ENCODE measurements around the gene DIMT1.

DIMT1 gene

DNA sequence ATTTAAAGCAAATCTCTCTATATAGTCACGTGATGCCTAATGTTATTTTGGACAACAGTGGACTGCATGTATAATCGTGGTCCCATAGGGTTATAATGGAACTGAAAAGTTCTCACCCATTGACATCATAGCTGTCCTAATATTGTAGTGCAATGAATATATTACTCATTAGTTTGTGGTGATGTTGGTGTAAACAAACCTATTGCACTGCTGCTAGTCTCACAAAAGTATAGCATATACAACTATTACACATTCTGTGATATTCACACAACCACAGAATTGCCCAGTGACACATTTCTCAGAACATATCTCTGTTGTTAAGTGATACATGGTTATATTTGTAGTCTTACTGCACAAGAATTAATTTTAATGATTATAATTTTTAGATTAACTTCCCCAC, 46.6 kb upstream of the DIMT1 start:
- ChIA-PET POLR2A (no interaction called here), CTCF (interaction anchor here (0.7 to 1.9 kb wide), 3 partner anchors 10 to 18 kb away, joined by 3 to 10 read pairs (median 3); no protein-coding TSS in a partner anchor)
- Histone ChIP-seq H3K4me1 (ENCODE audit: control insufficient read depth, insufficient read depth, low read length) (no peaks in the 10 kb centered on the region), H3K9me3 (ENCODE audit: control insufficient read depth, insufficient read depth, low read depth, low read length) (no peaks in the 10 kb centered on the region), H3K36me3 (ENCODE audit: control insufficient read depth in 2 of 2, insufficient read depth in 1 of 2, low read length in 2 of 2) (peaks cover 7 to 26% of the 10 kb centered on the region in 2 experiments), H3K4me3 (ENCODE audit: low read depth, low read length) (no peak overlapping the region), H3K27ac (ENCODE audit: extremely low read depth, low read depth, low read length) (no peak overlapping the region)
- TF ChIP-seq ZNF664 (tag by site-specific recombination; IDR thresholded peaks at IDR 0.05) (no peak), ZBTB17 (tag by site-specific recombination; IDR thresholded peaks at IDR 0.05) (no peak), ELK4 (IDR thresholded peaks at IDR 0.05; ENCODE audit: borderline replicate concordance, low read depth, low read length) (no peak), ZBTB6 (tag by site-specific recombination; IDR thresholded peaks at IDR 0.05) (no peak), ZNF626 (tag by site-specific recombination; IDR thresholded peaks at IDR 0.05) (no peak), ZNF416 (tag by site-specific recombination; IDR thresholded peaks at IDR 0.05) (no peak), ZNF266 (tag by site-specific recombination; IDR thresholded peaks at IDR 0.05; ENCODE audit: low read depth) (no peak), YY1 (tag by site-specific recombination; IDR thresholded peaks at IDR 0.05) (no peak), SP3 (tag by site-specific recombination; IDR thresholded peaks at IDR 0.05) (no peak), ZNF830 (tag by site-specific recombination; IDR thresholded peaks at IDR 0.05; ENCODE audit: low read depth) (no peak)
- TF ChIP-seq, protein P1, sequence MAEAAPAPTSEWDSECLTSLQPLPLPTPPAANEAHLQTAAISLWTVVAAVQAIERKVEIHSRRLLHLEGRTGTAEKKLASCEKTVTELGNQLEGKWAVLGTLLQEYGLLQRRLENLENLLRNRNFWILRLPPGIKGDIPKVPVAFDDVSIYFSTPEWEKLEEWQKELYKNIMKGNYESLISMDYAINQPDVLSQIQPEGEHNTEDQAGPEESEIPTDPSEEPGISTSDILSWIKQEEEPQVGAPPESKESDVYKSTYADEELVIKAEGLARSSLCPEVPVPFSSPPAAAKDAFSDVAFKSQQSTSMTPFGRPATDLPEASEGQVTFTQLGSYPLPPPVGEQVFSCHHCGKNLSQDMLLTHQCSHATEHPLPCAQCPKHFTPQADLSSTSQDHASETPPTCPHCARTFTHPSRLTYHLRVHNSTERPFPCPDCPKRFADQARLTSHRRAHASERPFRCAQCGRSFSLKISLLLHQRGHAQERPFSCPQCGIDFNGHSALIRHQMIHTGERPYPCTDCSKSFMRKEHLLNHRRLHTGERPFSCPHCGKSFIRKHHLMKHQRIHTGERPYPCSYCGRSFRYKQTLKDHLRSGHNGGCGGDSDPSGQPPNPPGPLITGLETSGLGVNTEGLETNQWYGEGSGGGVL (tag by site-specific recombination; IDR thresholded peaks at IDR 0.05): no peak
- TF ChIP-seq, protein P2, sequence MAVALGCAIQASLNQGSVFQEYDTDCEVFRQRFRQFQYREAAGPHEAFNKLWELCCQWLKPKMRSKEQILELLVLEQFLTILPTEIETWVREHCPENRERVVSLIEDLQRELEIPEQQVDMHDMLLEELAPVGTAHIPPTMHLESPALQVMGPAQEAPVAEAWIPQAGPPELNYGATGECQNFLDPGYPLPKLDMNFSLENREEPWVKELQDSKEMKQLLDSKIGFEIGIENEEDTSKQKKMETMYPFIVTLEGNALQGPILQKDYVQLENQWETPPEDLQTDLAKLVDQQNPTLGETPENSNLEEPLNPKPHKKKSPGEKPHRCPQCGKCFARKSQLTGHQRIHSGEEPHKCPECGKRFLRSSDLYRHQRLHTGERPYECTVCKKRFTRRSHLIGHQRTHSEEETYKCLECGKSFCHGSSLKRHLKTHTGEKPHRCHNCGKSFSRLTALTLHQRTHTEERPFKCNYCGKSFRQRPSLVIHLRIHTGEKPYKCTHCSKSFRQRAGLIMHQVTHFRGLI (tag by site-specific recombination; IDR thresholded peaks at IDR 0.05): no peak

- POLR2A ChIA-PET: interaction anchor here (1.4 kb wide), 1 partner anchor 45 kb away, joined by 5 read pairs; the partner anchor contains the start of gene DIMT1
- Histone ChIP-seq H3K4me3 (ENCODE audit: low read depth, low read length) (no peak overlapping the region), H3K27ac (ENCODE audit: extremely low read depth, low read depth, low read length) (no peak overlapping the region), H3K4me1 (ENCODE audit: control insufficient read depth, insufficient read depth, low read length) (no peaks in the 10 kb centered on the region), H3K36me3 (ENCODE audit: control insufficient read depth in 2 of 2, insufficient read depth in 1 of 2, low read length in 2 of 2) (peaks cover 7 to 26% of the 10 kb centered on the region in 2 experiments), H3K9me3 (ENCODE audit: control insufficient read depth, insufficient read depth, low read depth, low read length) (no peaks in the 10 kb centered on the region)
- CTCF ChIA-PET: interaction anchor here (0.7 kb wide), 1 partner anchor 11 kb away, joined by 3 read pairs; no protein-coding TSS in a partner anchor
- TF ChIP-seq ZNF121 (tag by site-specific recombination; IDR thresholded peaks at IDR 0.05) (peak; percentile 88), ZFP41 (tag by site-specific recombination; IDR thresholded peaks at IDR 0.05; ENCODE audit: borderline replicate concordance) (no peak)
Observed at GRCh38 chr5:62448528-62448927, 44.8 kb upstream of the DIMT1 start.

- H3K27ac ChIP-seq (ENCODE audit: extremely low read depth, low read depth, low read length): no peak overlapping the region
- TF ChIP-seq ZNF19 (tag by site-specific recombination; IDR thresholded peaks at IDR 0.05; ENCODE audit: low read depth): no peak
- CTCF ChIA-PET: interaction anchor here (0.7 to 3.0 kb wide), 2 partner anchors 11 to 12 kb away, joined by 3 to 13 read pairs; no protein-coding TSS in a partner anchor
- POLR2A ChIA-PET: interaction anchor here (1.5 kb wide), 1 partner anchor 28 kb away, joined by 6 read pairs; the partner anchor contains the start of gene DIMT1
- no peaks in the 10 kb centered on the region for H3K9me3 ChIP-seq (ENCODE audit: control insufficient read depth, insufficient read depth, low read depth, low read length)
- no peaks in the 10 kb centered on the region; a peak in 1 of 3 replicates for H3K36me3 ChIP-seq (ENCODE audit: control insufficient read depth in 2 of 2, insufficient read depth in 1 of 2, low read length in 2 of 2)
- H3K4me1 ChIP-seq (ENCODE audit: control insufficient read depth, insufficient read depth, low read length): no peaks in the 10 kb centered on the region
- H3K4me3 ChIP-seq (ENCODE audit: low read depth, low read length): no peak overlapping the region
Observed at GRCh38 chr5:62432621-62433064, 28.9 kb upstream of the DIMT1 start.
